Vagina (tissue), 2 donors: ENCODE results near the gene CALU.

Experiments used
- POLR2A ChIP-seq, 2 donors: fragments of 450-650 bp; IDR thresholded peaks; one replicate each; pipeline ENCODE4 v1.6.1; 2017; ENCODE audit warnings: antibody characterized with exemption in 2 of 2, mild to moderate bottlenecking in 2 of 2, moderate library complexity in 2 of 2
- POLR2AphosphoS5 ChIP-seq, 2 donors: sonication (generic); formaldehyde crosslinking; IDR thresholded peaks; one replicate each; pipeline ENCODE4 v1.9.0; 2017; ENCODE audit warnings: antibody characterized with exemption in 2 of 2, mild to moderate bottlenecking in 2 of 2, low read depth in 1 of 2; ENCODE audit not compliant: insufficient read depth in 1 of 2
- TF ChIP-seq, protein P1 (sequence below), 3 experiments: fragments of 450-650 bp in 2 of 3; fragments of 200-600 bp in 1 of 3; sonication (generic) in 1 of 3; IDR thresholded peaks; one replicate each; pipeline ENCODE4 v1.5.1; 2017 to 2019; ENCODE audit warnings: antibody characterized with exemption in 3 of 3, mild to moderate bottlenecking in 2 of 3, moderate library complexity in 2 of 3

- TF ChIP-seq POLR2A (IDR thresholded peaks at IDR 0.05) (no peak), POLR2AphosphoS5 (IDR thresholded peaks at IDR 0.05; ENCODE audit: insufficient read depth in 1 of 2, low read depth in 1 of 2) (no peak)
- TF ChIP-seq, protein P1, sequence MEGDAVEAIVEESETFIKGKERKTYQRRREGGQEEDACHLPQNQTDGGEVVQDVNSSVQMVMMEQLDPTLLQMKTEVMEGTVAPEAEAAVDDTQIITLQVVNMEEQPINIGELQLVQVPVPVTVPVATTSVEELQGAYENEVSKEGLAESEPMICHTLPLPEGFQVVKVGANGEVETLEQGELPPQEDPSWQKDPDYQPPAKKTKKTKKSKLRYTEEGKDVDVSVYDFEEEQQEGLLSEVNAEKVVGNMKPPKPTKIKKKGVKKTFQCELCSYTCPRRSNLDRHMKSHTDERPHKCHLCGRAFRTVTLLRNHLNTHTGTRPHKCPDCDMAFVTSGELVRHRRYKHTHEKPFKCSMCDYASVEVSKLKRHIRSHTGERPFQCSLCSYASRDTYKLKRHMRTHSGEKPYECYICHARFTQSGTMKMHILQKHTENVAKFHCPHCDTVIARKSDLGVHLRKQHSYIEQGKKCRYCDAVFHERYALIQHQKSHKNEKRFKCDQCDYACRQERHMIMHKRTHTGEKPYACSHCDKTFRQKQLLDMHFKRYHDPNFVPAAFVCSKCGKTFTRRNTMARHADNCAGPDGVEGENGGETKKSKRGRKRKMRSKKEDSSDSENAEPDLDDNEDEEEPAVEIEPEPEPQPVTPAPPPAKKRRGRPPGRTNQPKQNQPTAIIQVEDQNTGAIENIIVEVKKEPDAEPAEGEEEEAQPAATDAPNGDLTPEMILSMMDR (IDR thresholded peaks at IDR 0.05) = no peak
These were observed 2.3 kb downstream of the CALU start for GRCh38 chr7:128741491-128741890.
